ENCODE measurements around the gene ST8SIA6.

- no peak for TF ChIP-seq TEAD4 (IDR thresholded peaks at IDR 0.05; ENCODE audit: low read length)
- TF ChIP-seq TEAD4 (CRISPR knock-in tag; IDR thresholded peaks at IDR 0.05; ENCODE audit: borderline replicate concordance): no peak
- peak in 1 of 2 experiments; percentile 19; a peak in 1 of 3 replicates for TF ChIP-seq CBX3 (IDR thresholded peaks at IDR 0.05; ENCODE audit: borderline replicate concordance in 1 of 2, low read length in 2 of 2)
- TF ChIP-seq SP1 (CRISPR knock-in tag; IDR thresholded peaks at IDR 0.05): no peak
These were observed 1.7 kb upstream of the ST8SIA6 start for GRCh38 chr10:17456032-17456548.

All from K562 (cell line).